Neural cell (in vitro differentiated cells): ENCODE results near the gene KHSRP. TPM values are rescaled to one million over a fixed set of nuclear protein-coding genes. Genes with fewer than 3 reads are reported as not detected.

Experiments used
- H2AFZ ChIP-seq: fragments of 200-600, 300-800 bp; sonication (generic), shearing (Covaris generic); 2 replicates; pipeline ENCODE4 v1.6.0; 2014; ENCODE audit warnings: low read depth, mild to moderate bottlenecking, antibody characterized with exemption, low read length, moderate library complexity
- H3F3A ChIP-seq: fragments of 200-600 bp; shearing (Covaris generic); 2 replicates; pipeline ENCODE4 v1.6.1; 2016; ENCODE audit warnings: mild to moderate bottlenecking, moderate library complexity, mixed read lengths, antibody characterized with exemption, low read length; ENCODE audit not compliant: insufficient read depth, poor library complexity, severe bottlenecking
- H3K27ac ChIP-seq: fragments of 200-600, 300-800 bp; sonication (generic), shearing (Covaris generic); 2 replicates; pipeline ENCODE4 v1.5.1; 2014; ENCODE audit warnings: mild to moderate bottlenecking, low read length, moderate library complexity
- H3K27me3 ChIP-seq: fragments of 300-800, 200-600 bp; sonication (generic), shearing (Covaris generic); 2 replicates; pipeline ENCODE4 v1.6.0; 2014; ENCODE audit warnings: mild to moderate bottlenecking, low read depth, low read length, moderate library complexity; ENCODE audit not compliant: insufficient read depth
- H3K36me3 ChIP-seq: fragments of 300-800, 200-600 bp; sonication (generic), shearing (Covaris generic); 2 replicates; pipeline ENCODE4 v1.5.1; 2014; ENCODE audit warnings: mild to moderate bottlenecking, antibody characterized with exemption, low read length, moderate library complexity; ENCODE audit not compliant: insufficient read depth
- H3K4me2 ChIP-seq: fragments of 300-800, 200-600 bp; sonication (generic), shearing (Covaris generic); 2 replicates; pipeline ENCODE4 v1.6.0; 2014; ENCODE audit warnings: mild to moderate bottlenecking, low read length
- H3K4me3 ChIP-seq: fragments of 300-800, 200-600 bp; sonication (generic), shearing (Covaris generic); 2 replicates; pipeline ENCODE4 v1.5.1; 2014; ENCODE audit warnings: mild to moderate bottlenecking, low read length, moderate library complexity
- H3K79me2 ChIP-seq: fragments of 200-600 bp; shearing (Covaris generic); replicated peaks from 2 replicates; pipeline ENCODE4 v1.6.0; 2014; ENCODE audit warnings: mild to moderate bottlenecking, low read length, moderate library complexity; ENCODE audit not compliant: insufficient read depth
- H3K9ac ChIP-seq: fragments of 300-800, 200-600 bp; sonication (generic), shearing (Covaris generic); 2 replicates; pipeline ENCODE4 v1.6.1; 2016; ENCODE audit warnings: mild to moderate bottlenecking, low read length, mixed read lengths
- H3K9me2 ChIP-seq: fragments of 200-600 bp; shearing (Covaris generic); 2 replicates; pipeline ENCODE4 v1.6.1; 2016; ENCODE audit warnings: mild to moderate bottlenecking, low read length, mixed read lengths; ENCODE audit not compliant: insufficient read depth
- H3K9me3 ChIP-seq: fragments of 200-600, 300-800 bp; sonication (generic), shearing (Covaris generic); 2 replicates; pipeline ENCODE4 v1.6.1; 2016; ENCODE audit warnings: mild to moderate bottlenecking, mixed run types, low read length, moderate library complexity, mixed read lengths
- H4K20me1 ChIP-seq: fragments of 200-600 bp; shearing (Covaris generic); 2 replicates; pipeline ENCODE4 v1.6.1; 2016; ENCODE audit warnings: mild to moderate bottlenecking, mixed run types; ENCODE audit not compliant: insufficient read depth
- CTCF ChIP-seq: fragments of 450-650 bp; IDR thresholded peaks from 2 replicates; pipeline ENCODE4 v1.5.1; 2014; ENCODE audit warnings: antibody characterized with exemption, mild to moderate bottlenecking, moderate library complexity; ENCODE audit not compliant: poor library complexity, severe bottlenecking
- EP300 ChIP-seq: fragments of 450-650 bp; conservative IDR thresholded peaks from 2 replicates; pipeline ENCODE4 v1.6.1; 2014; ENCODE audit warnings: antibody characterized with exemption, mild to moderate bottlenecking, moderate library complexity; ENCODE audit not compliant: poor library complexity, severe bottlenecking
- EZH2 ChIP-seq: fragments of 200-600, 300-800 bp; shearing (Covaris generic), sonication (generic); IDR thresholded peaks from 2 replicates; pipeline ENCODE4 v1.6.1; 2014; ENCODE audit warnings: antibody characterized with exemption, low read length, borderline replicate concordance, mild to moderate bottlenecking; ENCODE audit not compliant: insufficient read depth, poor library complexity, severe bottlenecking
- MXI1 ChIP-seq: fragments of 450-650 bp; conservative IDR thresholded peaks from 2 replicates; pipeline ENCODE4 v1.6.1; 2014; ENCODE audit warnings: antibody characterized with exemption, mild to moderate bottlenecking; ENCODE audit not compliant: poor library complexity, severe bottlenecking
- POLR2AphosphoS5 ChIP-seq: IDR thresholded peaks from 2 replicates; pipeline ENCODE4 v1.6.1; 2012
- RAD21 ChIP-seq: fragments of 450-650 bp; conservative IDR thresholded peaks from 2 replicates; pipeline ENCODE4 v1.6.1; 2014; ENCODE audit warnings: antibody characterized with exemption, mild to moderate bottlenecking, moderate library complexity
- REST ChIP-seq: IDR thresholded peaks from 2 replicates; pipeline ENCODE4 v1.6.1; 2012; ENCODE audit warnings: borderline replicate concordance
- SMC3 ChIP-seq: fragments of 450-650 bp; conservative IDR thresholded peaks from 2 replicates; pipeline ENCODE4 v1.6.1; 2014; ENCODE audit warnings: antibody characterized with exemption, mild to moderate bottlenecking, moderate library complexity; ENCODE audit not compliant: poor library complexity
- TAF1 ChIP-seq: IDR thresholded peaks from 2 replicates; pipeline ENCODE4 v1.6.1; 2012; ENCODE audit warnings: low read depth
- polyA plus RNA-seq: library from polyadenylated mRNA; depleted of rRNA; stranded (reverse); fragments of >200 nt; gene quantifications from 2 replicates; pipeline ENCODE4 v1.2.3, GENCODE V29; 2014

Gene KHSRP
- polyA plus RNA-seq, 1 donor from 2014 or later = 33.3 TPM

GRCh38 chr19:6455924-6456323 is 31.3 kb upstream of the KHSRP start:
- Histone ChIP-seq H3K27ac (no peak overlapping the region), H3K36me3 (peaks cover 25% of the 10 kb centered on the region), H3K9ac (no peak overlapping the region), H3F3A (no peaks in the 10 kb centered on the region), H4K20me1 (no peaks in the 10 kb centered on the region), H3K4me3 (no peak overlapping the region), H3K9me2 (no peaks in the 10 kb centered on the region), H2AFZ (no peak overlapping the region), H3K9me3 (peaks cover 11% of the 10 kb centered on the region), H3K4me2 (no peak overlapping the region), H3K79me2 (no peaks in the 10 kb centered on the region), H3K27me3 (no peaks in the 10 kb centered on the region)
- TF ChIP-seq EZH2 (no peak), MXI1 (no peak), REST (no peak), POLR2AphosphoS5 (no peak), SMC3 (no peak), TAF1 (no peak), EP300 (no peak), RAD21 (no peak)

DNA sequence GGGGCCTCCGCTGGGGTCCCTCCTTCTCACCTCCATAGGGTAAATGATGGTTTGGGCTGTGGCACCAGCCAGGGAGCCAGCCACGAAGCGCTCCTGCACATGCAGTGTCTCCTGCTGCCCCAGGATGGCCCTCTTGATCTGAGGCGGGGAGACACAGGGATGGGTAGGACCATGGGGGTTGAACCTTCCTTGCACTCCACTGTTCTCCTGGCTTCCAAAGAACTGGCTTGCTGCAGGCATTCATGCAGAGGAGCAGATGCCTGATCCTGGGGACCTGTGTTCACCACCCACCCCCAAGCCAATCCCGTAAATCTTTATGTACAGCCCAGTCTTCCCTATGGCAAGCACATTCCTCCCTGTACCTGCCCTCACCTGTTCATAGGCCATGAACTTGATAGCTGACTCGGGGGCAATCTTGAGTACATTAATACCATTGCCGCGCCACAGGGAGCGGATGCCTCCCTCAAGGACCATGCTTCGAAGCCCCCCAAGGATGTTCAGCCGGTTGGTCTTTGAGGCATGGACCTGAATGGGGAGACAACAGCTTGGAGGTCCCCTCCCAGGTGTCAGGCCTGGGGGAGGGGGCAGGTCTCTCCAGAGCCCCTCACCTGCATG is 29.4 kb upstream of the KHSRP start:
- Histone ChIP-seq H3K36me3 (peaks cover 25% of the 10 kb centered on the region), H3F3A (no peaks in the 10 kb centered on the region), H4K20me1 (no peaks in the 10 kb centered on the region), H3K4me2 (no peak overlapping the region), H3K4me3 (no peak overlapping the region), H3K27me3 (no peaks in the 10 kb centered on the region), H2AFZ (no peak overlapping the region), H3K9me3 (peaks cover 11% of the 10 kb centered on the region), H3K9ac (no peak overlapping the region), H3K27ac (no peak overlapping the region), H3K9me2 (no peaks in the 10 kb centered on the region), H3K79me2 (no peaks in the 10 kb centered on the region)
- TF ChIP-seq SMC3 = no peak
- TF ChIP-seq EP300 = no peak
- TF ChIP-seq POLR2AphosphoS5 = no peak
- no peak for TF ChIP-seq CTCF
- TF ChIP-seq MXI1 = no peak
- TF ChIP-seq TAF1 = no peak
- no peak for TF ChIP-seq EZH2
- TF ChIP-seq RAD21 = no peak
- TF ChIP-seq REST = no peak
